ENCODE data around the gene AK6.

DNA sequence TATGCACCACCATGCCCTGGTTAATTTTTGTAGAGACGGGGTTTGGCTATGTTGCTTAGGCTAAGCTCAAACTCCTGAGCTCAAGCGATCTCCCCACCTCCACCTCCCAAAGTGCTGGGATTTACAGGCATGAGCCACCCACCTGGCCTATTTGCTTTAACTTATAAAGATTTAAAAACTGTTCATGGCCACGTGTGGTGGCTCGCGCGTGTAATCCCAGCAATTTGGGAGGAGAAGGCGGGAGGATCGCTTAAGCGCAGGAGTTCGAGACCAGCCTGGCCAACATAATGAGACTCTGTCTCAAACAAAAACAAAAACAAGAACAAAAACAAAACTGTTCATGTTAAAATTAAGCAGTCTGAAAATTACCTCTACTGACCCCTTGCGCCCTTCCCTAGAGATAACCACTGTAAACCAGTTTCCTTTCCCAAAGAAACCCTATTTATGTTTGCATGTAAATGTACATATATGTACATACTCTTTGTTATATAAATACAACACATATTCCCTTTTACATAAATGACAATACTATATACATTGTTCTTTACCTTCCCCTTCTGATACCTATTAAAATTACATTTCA, 1.5 kb downstream of the AK6 start:
- TF ChIP-seq, protein P1, sequence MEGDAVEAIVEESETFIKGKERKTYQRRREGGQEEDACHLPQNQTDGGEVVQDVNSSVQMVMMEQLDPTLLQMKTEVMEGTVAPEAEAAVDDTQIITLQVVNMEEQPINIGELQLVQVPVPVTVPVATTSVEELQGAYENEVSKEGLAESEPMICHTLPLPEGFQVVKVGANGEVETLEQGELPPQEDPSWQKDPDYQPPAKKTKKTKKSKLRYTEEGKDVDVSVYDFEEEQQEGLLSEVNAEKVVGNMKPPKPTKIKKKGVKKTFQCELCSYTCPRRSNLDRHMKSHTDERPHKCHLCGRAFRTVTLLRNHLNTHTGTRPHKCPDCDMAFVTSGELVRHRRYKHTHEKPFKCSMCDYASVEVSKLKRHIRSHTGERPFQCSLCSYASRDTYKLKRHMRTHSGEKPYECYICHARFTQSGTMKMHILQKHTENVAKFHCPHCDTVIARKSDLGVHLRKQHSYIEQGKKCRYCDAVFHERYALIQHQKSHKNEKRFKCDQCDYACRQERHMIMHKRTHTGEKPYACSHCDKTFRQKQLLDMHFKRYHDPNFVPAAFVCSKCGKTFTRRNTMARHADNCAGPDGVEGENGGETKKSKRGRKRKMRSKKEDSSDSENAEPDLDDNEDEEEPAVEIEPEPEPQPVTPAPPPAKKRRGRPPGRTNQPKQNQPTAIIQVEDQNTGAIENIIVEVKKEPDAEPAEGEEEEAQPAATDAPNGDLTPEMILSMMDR (conservative IDR thresholded peaks at IDR 0.05; ENCODE audit: low read length): peak; percentile 70
- TF ChIP-seq EZH2phosphoT487 (IDR thresholded peaks at IDR 0.05; ENCODE audit: borderline replicate concordance, low read depth, low read length): no peak
